Activated T-cell treated with anti-CD3 and anti-CD28 coated beads for 48 hours (primary cell): Measurements from ENCODE around the gene GABRG3.

Experiments
- DNase-seq: peaks from one replicate; pipeline ENCODE4 v3.0.0-alpha.2; 2020; ENCODE audit warnings: low read depth

The GABRG3 gene

GRCh38 chr15:27579738-27580137 lies 608.8 kb downstream of the GABRG3 start:
- DNase-seq: no peak

DNA sequence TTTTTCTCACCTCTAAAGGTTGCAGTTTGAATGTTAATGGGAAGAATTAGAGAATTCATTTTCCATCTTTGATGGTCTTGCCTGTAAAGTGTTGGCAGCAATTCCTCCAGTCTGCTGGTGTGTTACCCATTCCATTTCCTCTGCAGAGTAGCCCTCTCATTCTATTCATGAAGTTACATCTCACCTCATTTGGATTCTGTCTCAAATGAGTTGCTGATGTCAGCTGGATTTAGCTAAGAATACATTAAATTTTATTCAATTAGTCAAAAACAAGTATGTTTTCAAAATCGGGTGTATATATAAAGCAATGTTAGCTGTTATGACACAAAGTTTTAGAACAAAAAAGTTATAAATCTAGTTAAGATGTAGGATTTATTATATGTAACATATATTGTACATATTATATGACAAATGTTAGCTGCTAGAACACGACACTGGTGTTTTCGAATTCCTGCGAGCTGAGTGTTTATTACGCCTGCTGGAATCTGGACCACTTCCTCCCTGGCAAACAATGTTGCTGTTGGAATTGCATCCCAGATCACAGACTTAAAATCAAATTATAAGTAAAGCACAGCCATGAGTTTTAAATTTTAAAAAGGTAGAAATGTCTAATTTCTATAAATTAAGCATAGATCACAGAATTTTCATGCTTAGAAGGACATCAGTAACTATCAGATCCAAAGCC lies 611.9 kb downstream of the GABRG3 start:
- DNase-seq: no peak

DNA sequence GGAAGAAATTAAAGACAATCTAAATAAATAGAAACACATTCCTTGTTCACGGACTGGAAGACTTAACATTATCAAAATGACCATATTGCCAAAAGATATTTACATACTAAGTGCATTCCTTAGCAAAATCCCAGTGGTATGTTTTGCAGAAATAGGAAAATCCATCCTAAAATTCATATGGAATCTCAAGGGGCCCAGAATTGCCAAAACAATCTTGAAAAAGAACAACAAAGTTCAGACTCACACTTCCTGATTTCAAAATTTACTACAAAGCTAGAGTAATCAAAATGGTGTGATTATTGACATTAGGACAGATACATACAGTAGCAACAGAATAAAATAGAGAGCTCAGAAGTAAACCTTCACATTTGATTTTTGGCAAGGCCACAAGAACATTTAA lies 612.7 kb downstream of the GABRG3 start:
- DNase-seq: no peak

DNA sequence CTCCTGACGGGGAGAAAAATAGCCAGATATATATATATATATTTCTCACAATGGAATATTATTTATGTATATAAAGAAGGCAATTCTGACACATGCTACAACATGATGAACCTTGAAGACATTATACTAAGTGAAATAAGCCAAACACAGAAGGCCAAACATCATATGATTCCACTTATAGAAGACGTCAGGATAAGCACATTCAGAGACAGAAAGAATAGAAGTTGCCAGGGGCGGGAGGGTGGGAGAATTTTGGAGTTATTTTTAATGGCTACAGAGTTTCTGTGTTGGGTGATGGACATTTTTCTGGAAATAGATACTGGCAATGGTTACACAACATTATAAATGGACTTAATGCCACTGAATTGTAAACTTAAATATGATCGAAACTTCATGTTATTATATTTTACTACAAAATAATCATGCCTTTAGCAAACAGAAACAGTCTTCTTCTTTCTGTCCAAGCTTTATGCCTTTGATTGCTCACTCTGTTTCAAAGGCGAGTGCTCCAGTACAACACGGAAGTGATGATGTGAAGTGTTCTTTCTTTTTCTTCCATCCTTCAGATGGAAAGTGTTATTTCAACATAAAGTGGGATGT lies 614.2 kb downstream of the GABRG3 start:
- DNase-seq: no peak

DNA sequence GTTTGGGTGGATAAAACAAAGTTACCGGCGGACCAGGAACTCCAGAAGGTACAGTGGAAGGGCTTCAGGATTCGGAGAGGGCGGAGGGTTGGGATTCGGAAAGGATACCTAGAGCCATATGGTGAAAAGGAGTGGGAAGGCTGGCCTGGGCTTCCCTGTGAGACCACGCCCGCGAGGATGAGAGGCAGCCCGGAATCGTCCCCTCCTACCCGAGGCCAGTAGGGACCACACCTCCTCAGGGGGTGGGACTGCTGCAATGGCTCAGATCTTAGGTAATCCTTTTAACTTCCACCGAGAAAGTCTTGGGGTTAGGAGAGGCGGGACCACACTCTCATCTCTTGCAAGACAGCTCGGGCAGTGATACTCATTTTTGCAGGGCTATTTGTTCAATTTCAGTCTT lies 616.8 kb downstream of the GABRG3 start:
- DNase-seq: no peak

DNA sequence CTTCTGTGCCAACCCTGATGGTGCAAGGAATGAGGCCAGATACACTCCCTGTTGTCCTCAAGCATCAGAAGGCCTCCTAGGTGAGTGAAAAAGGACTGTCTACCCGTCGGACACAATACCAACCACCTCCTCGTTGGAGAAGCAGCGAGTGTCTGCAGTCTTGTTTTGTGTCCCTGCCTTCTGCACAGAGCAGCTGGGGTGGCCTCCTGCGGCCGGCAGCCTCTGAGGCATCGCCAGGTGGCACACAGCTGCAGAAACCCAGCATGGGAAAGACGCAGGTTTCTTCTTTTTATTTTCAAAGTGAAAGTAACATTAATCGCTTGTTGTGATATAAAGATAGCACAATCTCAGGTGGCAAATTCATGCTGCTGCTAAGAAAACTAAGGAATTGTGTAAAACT lies 618.3 kb downstream of the GABRG3 start:
- no peak for DNase-seq

GRCh38 chr15:27589782-27590181 lies 618.8 kb downstream of the GABRG3 start:
- DNase-seq: no peak
